SK-N-SH treated with all-trans-retinoic acid at 6 μM for 48 hours (cell line): ENCODE measurements around the gene ANKRD36.
"Not testable (repeated sequence)": the region's sequence is repeated elsewhere in the genome, so short reads cannot be mapped to it uniquely, and the experiment has no call there.

Experiments used
- ATAC-seq: fragments of 200-7000 bp; cut with Tn5 transposase; 3 replicates; pipeline ENCODE4 v1.9.1; 2020; ENCODE audit warnings: mild to moderate bottlenecking, moderate library complexity
- ARNTL ChIP-seq: fragments of 450-650 bp; formaldehyde crosslinking; IDR thresholded peaks from 2 replicates; pipeline ENCODE4 v1.5.0; 2020; ENCODE audit warnings: low read depth, mild to moderate bottlenecking, moderate library complexity, borderline replicate concordance
- BACH2 ChIP-seq: fragments of 250-450 bp; sonication (Bioruptor Pico); IDR thresholded peaks from 2 replicates; pipeline ENCODE4 v1.9.0; 2021; ENCODE audit warnings: mild to moderate bottlenecking, borderline replicate concordance
- CREB5 ChIP-seq: fragments of 250-450 bp; sonication (Bioruptor Pico); IDR thresholded peaks from 2 replicates; pipeline ENCODE4 v1.5.1; 2020; ENCODE audit warnings: low read depth, mild to moderate bottlenecking, moderate library complexity
- CSDC2 ChIP-seq: fragments of 250-450 bp; sonication (Bioruptor Pico); IDR thresholded peaks from 2 replicates; pipeline ENCODE4 v1.5.0; 2020; ENCODE audit warnings: mild to moderate bottlenecking, moderate library complexity
- CSRNP3 ChIP-seq: fragments of 250-450 bp; sonication (Bioruptor Pico); IDR thresholded peaks from 2 replicates; pipeline ENCODE4 v1.5.1; 2021; ENCODE audit warnings: mild to moderate bottlenecking, moderate library complexity
- ESRRG ChIP-seq: fragments of 250-450 bp; sonication (Bioruptor Pico); IDR thresholded peaks from 2 replicates; pipeline ENCODE4 v1.6.1; 2021; ENCODE audit warnings: mild to moderate bottlenecking
- OSR1 ChIP-seq: fragments of 250-450 bp; sonication (Bioruptor Pico); IDR thresholded peaks from 2 replicates; pipeline ENCODE4 v1.8.0; 2022; ENCODE audit warnings: moderate library complexity, mild to moderate bottlenecking, inconsistent platforms
- PATZ1 ChIP-seq: fragments of 250-450 bp; sonication (Bioruptor Pico); IDR thresholded peaks from 2 replicates; pipeline ENCODE4 v1.8.0; 2020; ENCODE audit warnings: mild to moderate bottlenecking, moderate library complexity, borderline replicate concordance
- POU6F1 ChIP-seq: fragments of 250-450 bp; sonication (Bioruptor Pico); IDR thresholded peaks from 2 replicates; pipeline ENCODE4 v1.8.0; 2021; ENCODE audit warnings: low read depth, mild to moderate bottlenecking, moderate library complexity, borderline replicate concordance
- PPARA ChIP-seq: fragments of 250-450 bp; sonication (Bioruptor Pico); IDR thresholded peaks from 2 replicates; pipeline ENCODE4 v1.5.0; 2020; ENCODE audit warnings: mild to moderate bottlenecking, borderline replicate concordance
- SNAI2 ChIP-seq: fragments of 250-450 bp; sonication (Bioruptor Pico); IDR thresholded peaks from 2 replicates; pipeline ENCODE4 v1.5.0; 2020; ENCODE audit warnings: mild to moderate bottlenecking, moderate library complexity
- TCF4 ChIP-seq: fragments of 250-450 bp; sonication (Bioruptor Pico); IDR thresholded peaks from 2 replicates; pipeline ENCODE4 v1.8.0; 2021; ENCODE audit warnings: mild to moderate bottlenecking, moderate library complexity, borderline replicate concordance
- TOX ChIP-seq: fragments of 250-450 bp; sonication (Bioruptor Pico); IDR thresholded peaks from 2 replicates; pipeline ENCODE4 v1.8.0; 2021; ENCODE audit warnings: mild to moderate bottlenecking, moderate library complexity, borderline replicate concordance
- ZC3H10 ChIP-seq: fragments of 250-450 bp; sonication (Bioruptor Pico); IDR thresholded peaks from 2 replicates; pipeline ENCODE4 v1.5.1; 2021; ENCODE audit warnings: mild to moderate bottlenecking, moderate library complexity
- ZFP30 ChIP-seq: fragments of 450-650 bp; formaldehyde crosslinking; IDR thresholded peaks from 2 replicates; pipeline ENCODE4 v1.5.0; 2022; ENCODE audit warnings: mild to moderate bottlenecking, moderate library complexity
- ZNF565 ChIP-seq: fragments of 450-650 bp; formaldehyde crosslinking; conservative IDR thresholded peaks from 2 replicates; pipeline ENCODE4 v1.5.0; 2020; ENCODE audit warnings: low read depth, mild to moderate bottlenecking, moderate library complexity
- ZNF70 ChIP-seq: fragments of 450-650 bp; formaldehyde crosslinking; IDR thresholded peaks from 2 replicates; pipeline ENCODE4 v1.5.0; 2020; ENCODE audit warnings: mild to moderate bottlenecking, moderate library complexity

The ANKRD36 gene

GRCh38 chr2:97267411-97268074 is 154.6 kb downstream of the ANKRD36 start:
- ATAC-seq: no peak

GRCh38 chr2:97268075-97268591 is 155.2 kb downstream of the ANKRD36 start:
- not testable (repeated sequence) for ATAC-seq

More at GRCh38 chr2:97267411-97268074, 154.6 kb downstream of the ANKRD36 start:
- no peak for TF ChIP-seq TCF4 (CRISPR knock-in tag)
- TF ChIP-seq ZFP30 (CRISPR knock-in tag): no peak
- no peak for TF ChIP-seq BACH2 (CRISPR knock-in tag)
- no peak for TF ChIP-seq CREB5 (CRISPR knock-in tag)
- TF ChIP-seq CSRNP3: no peak
- TF ChIP-seq ZNF70 (CRISPR knock-in tag): no peak
- no peak for TF ChIP-seq ESRRG (CRISPR knock-in tag)
- no peak for TF ChIP-seq TOX (CRISPR knock-in tag)
- TF ChIP-seq CSDC2 (CRISPR knock-in tag): no peak
- TF ChIP-seq POU6F1 (CRISPR knock-in tag): no peak
- TF ChIP-seq ARNTL (CRISPR knock-in tag): no peak
- TF ChIP-seq OSR1 (CRISPR knock-in tag): no peak
- no peak for TF ChIP-seq PPARA (CRISPR knock-in tag)
- TF ChIP-seq SNAI2: no peak
- TF ChIP-seq ZC3H10 (CRISPR knock-in tag): no peak
- TF ChIP-seq ZNF565: no peak
- no peak for TF ChIP-seq PATZ1 (CRISPR knock-in tag)

GRCh38 chr2:97276232-97276798 is 163.4 kb downstream of the ANKRD36 start:
- not testable (repeated sequence) for ATAC-seq

GRCh38 chr2:97285187-97285586 is 172.2 kb downstream of the ANKRD36 start:
- ATAC-seq: not testable (repeated sequence)

- ATAC-seq: not testable (repeated sequence)
These were observed 180.7 kb downstream of the ANKRD36 start for GRCh38 chr2:97293687-97294086.
